ENCODE results near the gene CA11. TPM values are rescaled to one million over a fixed set of nuclear protein-coding genes. Genes with fewer than 3 reads are reported as not detected.

The CA11 gene
- total RNA-seq, 1 experiment from 2014 or later, result 2.1 TPM

DNA sequence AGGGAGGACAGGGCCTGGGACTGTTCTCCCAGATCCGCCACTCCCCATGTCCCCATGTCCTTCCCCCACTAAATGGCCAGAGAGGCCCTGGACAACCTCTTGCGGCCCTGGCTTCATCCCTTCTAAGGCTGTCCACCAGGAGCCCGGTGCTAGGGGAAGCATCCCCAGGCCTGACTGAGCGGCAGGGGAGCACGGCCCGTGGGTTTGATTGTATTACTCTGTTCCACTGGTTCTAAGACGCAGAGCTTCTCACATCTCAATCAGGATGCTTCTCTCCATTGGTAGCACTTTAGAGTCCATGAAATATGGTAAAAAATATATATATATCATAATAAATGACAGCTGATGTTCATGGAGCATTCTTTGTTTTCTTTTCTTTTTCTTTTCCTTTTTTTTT, 38.6 kb downstream of the CA11 start:
- no peaks in the 10 kb centered on the region for H3K9me3 Mint-ChIP-seq (ENCODE audit: low read depth, unreplicated experiment)
- no TSS peak for BruUV-seq (replicated peaks)
- H3K36me3 Mint-ChIP-seq (ENCODE audit: insufficient read depth, unreplicated experiment), result peaks cover 6% of the 10 kb centered on the region
- CTCF ChIA-PET, result no interaction called here
- no peak overlapping the region for H3K4me3 Mint-ChIP-seq (ENCODE audit: low read depth, unreplicated experiment)
- H3K27ac Mint-ChIP-seq (ENCODE audit: unreplicated experiment), result no peak overlapping the region
- DNase-seq, result no peak
- TF ChIP-seq, protein P1, sequence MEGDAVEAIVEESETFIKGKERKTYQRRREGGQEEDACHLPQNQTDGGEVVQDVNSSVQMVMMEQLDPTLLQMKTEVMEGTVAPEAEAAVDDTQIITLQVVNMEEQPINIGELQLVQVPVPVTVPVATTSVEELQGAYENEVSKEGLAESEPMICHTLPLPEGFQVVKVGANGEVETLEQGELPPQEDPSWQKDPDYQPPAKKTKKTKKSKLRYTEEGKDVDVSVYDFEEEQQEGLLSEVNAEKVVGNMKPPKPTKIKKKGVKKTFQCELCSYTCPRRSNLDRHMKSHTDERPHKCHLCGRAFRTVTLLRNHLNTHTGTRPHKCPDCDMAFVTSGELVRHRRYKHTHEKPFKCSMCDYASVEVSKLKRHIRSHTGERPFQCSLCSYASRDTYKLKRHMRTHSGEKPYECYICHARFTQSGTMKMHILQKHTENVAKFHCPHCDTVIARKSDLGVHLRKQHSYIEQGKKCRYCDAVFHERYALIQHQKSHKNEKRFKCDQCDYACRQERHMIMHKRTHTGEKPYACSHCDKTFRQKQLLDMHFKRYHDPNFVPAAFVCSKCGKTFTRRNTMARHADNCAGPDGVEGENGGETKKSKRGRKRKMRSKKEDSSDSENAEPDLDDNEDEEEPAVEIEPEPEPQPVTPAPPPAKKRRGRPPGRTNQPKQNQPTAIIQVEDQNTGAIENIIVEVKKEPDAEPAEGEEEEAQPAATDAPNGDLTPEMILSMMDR (IDR thresholded peaks at IDR 0.05; ENCODE audit: unreplicated experiment), result no peak
- no peaks in the 10 kb centered on the region for H3K4me1 Mint-ChIP-seq (ENCODE audit: low read depth, unreplicated experiment)
- no peaks in the 10 kb centered on the region for H3K27me3 Mint-ChIP-seq (ENCODE audit: unreplicated experiment)
- intact Hi-C loops (cut with micrococcal nuclease; ENCODE audit: unreplicated experiment), result no loop called here

DNA sequence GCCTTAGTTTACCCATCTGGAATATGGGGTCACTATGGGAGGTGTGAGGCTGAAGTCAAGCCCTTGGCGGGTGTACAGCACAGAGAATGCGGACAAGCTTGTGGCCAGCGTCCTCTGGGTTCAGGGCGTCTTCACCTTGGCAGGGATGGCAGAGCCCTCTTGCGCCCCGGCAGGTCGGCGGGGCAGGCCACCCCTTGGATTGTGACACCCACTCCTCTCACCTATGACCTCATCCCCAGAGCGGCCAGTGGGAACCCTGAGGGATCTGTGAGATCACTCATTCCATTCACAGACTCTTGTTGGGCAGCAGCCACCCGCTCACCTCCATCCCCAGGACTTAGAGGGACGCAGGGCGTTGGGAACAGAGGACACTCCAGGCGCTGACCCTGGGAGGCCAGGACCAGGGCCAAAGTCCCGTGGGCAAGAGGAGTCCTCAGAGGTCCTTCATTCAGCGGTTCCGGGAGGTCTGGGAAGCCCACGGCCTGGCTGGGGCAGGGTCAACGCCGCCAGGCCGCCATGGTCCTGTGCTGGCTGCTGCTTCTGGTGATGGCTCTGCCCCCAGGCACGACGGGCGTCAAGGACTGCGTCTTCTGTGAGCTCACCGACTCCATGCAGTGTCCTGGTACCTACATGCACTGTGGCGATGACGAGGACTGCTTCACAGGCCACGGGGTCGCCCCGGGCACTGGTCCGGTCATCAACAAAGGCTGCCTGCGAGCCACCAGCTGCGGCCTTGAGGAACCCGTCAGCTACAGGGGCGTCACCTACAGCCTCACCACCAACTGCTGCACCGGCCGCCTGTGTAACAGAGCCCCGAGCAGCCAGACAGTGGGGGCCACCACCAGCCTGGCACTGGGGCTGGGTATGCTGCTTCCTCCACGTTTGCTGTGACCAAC, 39.3 kb downstream of the CA11 start, which contains the start of gene SPACA4:
Gene SPACA4 (plus strand): TSS at position 280 of the 896 bp plus-strand sequence. CDS start 237 bp downstream, at position 517.
- no TSS peak for BruUV-seq (replicated peaks)
- no peak within 1 kb of the TSS for H3K27ac Mint-ChIP-seq (ENCODE audit: unreplicated experiment)

DNA sequence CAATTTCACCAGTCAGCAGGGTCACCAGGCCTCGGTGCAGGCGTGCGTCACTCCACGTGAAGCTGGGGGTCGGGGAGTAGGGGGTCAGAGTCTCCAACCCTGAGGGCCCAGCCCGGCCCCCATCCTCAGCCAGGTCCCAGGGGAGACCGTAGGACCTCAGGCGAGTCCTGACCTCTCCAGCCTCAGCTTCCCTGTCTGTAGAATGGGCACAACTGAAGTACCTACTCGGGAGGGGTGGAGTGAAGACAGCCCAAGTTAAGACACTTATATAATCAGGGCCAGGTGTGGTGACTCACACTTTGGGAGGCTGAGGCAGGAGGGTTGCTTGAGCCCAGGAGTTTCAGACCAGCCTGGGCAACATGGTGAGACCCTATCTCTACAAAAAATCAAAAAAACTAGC, 42.1 kb downstream of the CA11 start:
- BruUV-seq (replicated peaks), result no TSS peak
- CTCF ChIA-PET, result no interaction called here
- H3K27me3 Mint-ChIP-seq (ENCODE audit: unreplicated experiment), result peaks cover 18% of the 10 kb centered on the region
- no peak overlapping the region for H3K27ac Mint-ChIP-seq (ENCODE audit: unreplicated experiment)
- H3K9me3 Mint-ChIP-seq (ENCODE audit: low read depth, unreplicated experiment), result no peaks in the 10 kb centered on the region
- H3K4me3 Mint-ChIP-seq (ENCODE audit: low read depth, unreplicated experiment), result no peak overlapping the region
- H3K36me3 Mint-ChIP-seq (ENCODE audit: insufficient read depth, unreplicated experiment), result peaks cover 4% of the 10 kb centered on the region
- intact Hi-C loops (cut with micrococcal nuclease; ENCODE audit: unreplicated experiment), result no loop called here
- H3K4me1 Mint-ChIP-seq (ENCODE audit: low read depth, unreplicated experiment), result no peaks in the 10 kb centered on the region
- no peak for DNase-seq
- TF ChIP-seq, protein P1 (IDR thresholded peaks at IDR 0.05; ENCODE audit: unreplicated experiment), result no peak

More for the DNA sequence above, 39.3 kb downstream of the CA11 start, which contains the start of gene SPACA4:
- Mint-ChIP-seq H3K36me3 (ENCODE audit: insufficient read depth, unreplicated experiment) (peaks cover 10% of the 10 kb centered on the region), H3K4me3 (ENCODE audit: low read depth, unreplicated experiment) (no peak within 1 kb of the TSS), H3K9me3 (ENCODE audit: low read depth, unreplicated experiment) (no peaks in the 10 kb centered on the region), H3K27me3 (ENCODE audit: unreplicated experiment) (no peaks in the 10 kb centered on the region), H3K4me1 (ENCODE audit: low read depth, unreplicated experiment) (no peaks in the 10 kb centered on the region)
- intact Hi-C loops (cut with micrococcal nuclease; ENCODE audit: unreplicated experiment), result no loop called here
- CTCF ChIA-PET, result interaction anchor here (1.2 kb wide), 2 partner anchors 14 to 119 kb away, joined by 3 to 6 read pairs; no protein-coding TSS in a partner anchor
- TF ChIP-seq, protein P1 (IDR thresholded peaks at IDR 0.05; ENCODE audit: unreplicated experiment), result no peak
- DNase-seq, result no peak

DNA sequence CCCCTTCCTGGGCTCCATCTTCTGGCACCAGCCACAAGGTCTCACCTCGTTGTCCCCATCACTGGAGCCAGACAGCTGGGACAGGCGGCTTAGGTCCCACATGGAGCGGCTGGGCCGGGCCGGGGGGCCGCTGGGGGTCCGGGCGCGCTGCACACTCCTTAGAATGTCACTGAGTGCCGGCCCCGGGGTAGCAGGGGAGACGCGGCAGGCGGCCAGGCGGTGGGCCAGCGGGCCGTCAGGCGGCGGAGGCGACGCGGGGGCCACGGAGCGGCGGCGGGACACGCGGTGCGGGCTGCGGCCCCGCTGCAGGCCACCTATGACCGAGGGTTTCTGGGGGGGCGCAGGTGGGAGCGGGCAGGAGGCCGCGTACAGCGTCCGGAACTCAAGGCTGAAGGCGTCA, 42.5 kb downstream of the CA11 start:
- Mint-ChIP-seq H3K27me3 (ENCODE audit: unreplicated experiment) (peaks cover 22% of the 10 kb centered on the region), H3K9me3 (ENCODE audit: low read depth, unreplicated experiment) (no peaks in the 10 kb centered on the region), H3K36me3 (ENCODE audit: insufficient read depth, unreplicated experiment) (peaks cover 4% of the 10 kb centered on the region), H3K4me1 (ENCODE audit: low read depth, unreplicated experiment) (no peaks in the 10 kb centered on the region), H3K4me3 (ENCODE audit: low read depth, unreplicated experiment) (no peak overlapping the region), H3K27ac (ENCODE audit: unreplicated experiment) (no peak overlapping the region)
- no peak for DNase-seq
- TF ChIP-seq, protein P1 (IDR thresholded peaks at IDR 0.05; ENCODE audit: unreplicated experiment), result no peak
- BruUV-seq (replicated peaks), result no TSS peak
- intact Hi-C loops (cut with micrococcal nuclease; ENCODE audit: unreplicated experiment), result no loop called here
- CTCF ChIA-PET, result interaction anchor here (0.8 to 1.2 kb wide), 2 partner anchors 19 to 31 kb away, joined by 7 read pairs; no protein-coding TSS in a partner anchor

Data from Calu3 (cell line).